ENCODE data around the gene ECT2L.

Gene ECT2L

DNA sequence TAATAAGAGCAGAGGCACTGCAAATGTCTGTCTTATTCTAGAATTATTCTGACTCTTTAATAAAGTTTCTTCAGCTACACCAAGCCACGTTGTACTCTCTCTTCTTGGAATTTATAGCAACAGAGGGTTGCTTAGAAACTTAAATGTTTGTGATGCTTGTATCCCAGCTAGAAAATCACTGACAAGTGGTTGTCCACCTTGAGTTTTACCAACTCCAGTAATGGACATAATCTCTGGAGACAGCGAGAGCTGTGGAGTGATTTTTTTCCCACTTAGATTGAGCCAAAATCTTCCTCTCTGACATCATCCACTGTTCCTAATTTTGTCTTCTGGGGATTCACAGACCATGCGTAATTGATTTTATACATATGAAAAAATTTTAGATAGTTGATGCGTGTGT lies 8.0 kb downstream of the ECT2L start:
- DNase-seq (ENCODE audit: low read depth, low spot score) = no peak

DNA sequence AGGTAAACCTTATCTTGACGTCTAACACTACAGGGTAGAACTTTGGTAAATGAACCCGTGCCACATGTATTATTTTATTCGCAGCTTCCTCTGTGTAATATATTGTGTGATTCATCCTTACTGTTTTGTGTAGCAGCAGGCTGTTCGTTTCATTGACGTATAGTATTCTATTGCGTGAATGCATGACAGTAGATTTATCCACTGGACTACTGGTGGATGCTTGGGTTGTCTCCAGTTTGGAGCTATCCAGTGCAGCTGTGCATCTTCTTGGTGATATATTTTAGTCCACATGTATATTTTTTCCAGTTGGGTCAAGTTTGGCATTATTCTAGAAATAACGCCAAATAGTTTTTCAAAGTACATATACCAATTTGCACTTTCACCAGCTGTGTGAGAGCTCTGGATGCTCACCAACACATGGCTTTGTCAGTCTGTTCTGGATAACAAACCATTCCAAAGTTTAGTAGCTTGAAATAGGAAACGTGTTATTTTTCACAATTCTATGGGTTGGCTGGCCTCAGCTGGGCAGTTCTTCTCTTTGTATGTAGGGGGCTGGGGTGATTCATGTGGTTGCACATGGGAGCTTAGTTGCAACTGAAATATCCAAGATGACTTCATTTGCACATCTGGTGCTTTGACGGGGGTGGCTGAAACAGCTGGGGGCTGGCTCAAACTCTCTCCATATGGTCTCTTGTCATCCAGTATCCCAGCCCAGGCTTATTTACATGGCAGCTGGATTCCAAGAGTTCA lies 9.3 kb downstream of the ECT2L start:
- no peak for DNase-seq (ENCODE audit: low read depth, low spot score)

DNA sequence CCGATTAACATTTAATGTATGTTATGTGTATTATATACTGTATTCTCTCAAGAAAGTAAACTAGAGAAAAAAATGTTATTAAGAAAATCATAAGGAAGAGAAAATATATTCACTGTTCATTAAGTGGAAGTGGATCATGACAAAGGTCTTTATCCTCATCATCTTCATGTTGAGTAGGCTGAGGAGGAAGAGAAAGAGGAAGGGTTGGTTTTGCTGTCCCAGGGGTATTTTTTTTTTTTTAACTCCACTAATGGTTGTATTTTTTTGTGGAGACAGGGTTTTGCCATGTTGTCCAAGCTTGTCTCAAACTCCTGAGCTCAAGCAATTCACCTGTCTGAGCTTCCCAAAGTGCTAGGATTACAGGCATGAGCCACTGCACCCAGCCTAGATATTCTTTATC lies 11.0 kb downstream of the ECT2L start:
- DNase-seq (ENCODE audit: low read depth, low spot score) = no peak

DNA sequence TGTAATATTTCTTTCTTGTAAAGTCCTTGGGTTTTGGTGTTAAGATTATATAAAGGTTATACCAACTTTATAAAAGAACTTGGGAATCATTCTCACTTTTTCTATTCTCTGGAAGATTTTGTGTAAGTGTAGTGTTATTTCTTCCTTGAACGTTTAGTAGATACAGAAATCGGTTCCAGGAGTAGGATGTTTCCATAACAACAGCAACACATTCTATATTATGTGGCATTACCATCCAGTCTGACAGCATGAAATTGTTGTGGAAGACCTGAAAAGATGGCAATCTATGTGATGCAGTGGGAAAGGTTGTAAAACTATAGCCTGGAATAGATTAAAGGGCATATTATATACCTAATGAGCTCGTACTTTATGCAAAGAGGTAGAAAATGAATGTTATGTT lies 13.8 kb downstream of the ECT2L start:
- no peak for DNase-seq (ENCODE audit: low read depth, low spot score)

DNA sequence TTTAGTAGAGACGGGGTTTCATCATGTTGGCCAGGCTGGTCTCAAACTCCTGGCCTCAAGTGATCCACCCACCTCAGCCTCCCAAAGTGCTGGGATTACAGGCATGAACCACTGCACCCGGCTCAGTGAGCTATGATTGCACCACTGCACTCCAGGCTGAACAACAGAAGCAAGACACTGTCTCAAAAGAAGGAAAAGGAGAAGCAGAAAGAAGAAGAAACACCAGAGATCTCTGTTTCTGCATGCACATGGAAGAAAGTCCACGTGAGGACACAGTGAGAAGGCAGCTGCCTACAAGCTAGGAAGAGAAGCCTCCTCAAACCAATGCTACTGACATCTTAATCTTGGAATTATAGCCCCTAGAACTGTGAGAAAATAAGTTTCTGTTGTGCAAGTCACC lies 16.0 kb downstream of the ECT2L start:
- no peak for DNase-seq (ENCODE audit: low read depth, low spot score)

DNA sequence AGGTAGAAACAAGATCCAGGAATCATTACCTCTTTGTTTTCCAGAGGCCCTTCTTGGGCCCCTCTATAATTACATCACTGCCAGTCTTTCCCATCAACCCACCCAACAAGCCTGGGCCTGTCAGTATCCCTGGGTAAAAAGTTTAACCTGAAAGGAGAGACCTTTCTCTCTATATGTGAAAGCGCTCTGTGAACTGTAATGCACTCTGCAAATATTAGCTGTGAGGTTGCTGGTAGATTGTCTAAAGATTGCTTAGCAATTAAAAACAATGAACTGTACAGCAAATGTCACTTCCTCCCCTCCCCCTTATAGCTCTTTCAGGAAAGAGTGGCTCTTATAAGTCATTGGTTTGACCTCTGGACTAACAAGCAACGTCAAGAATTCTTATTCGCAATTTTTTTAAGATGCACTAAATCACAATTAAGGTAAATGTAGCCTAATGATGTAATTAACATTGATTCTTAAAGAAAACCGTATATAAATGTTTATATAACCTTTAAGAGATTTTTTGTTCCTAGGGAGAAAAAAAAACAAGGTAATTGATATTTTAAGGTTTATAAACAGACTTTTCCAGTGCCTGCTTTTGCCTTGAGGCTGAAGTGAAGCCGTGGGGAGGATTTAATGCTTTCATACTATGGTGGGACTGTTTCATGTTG lies 18.4 kb downstream of the ECT2L start:
- no peak for DNase-seq (ENCODE audit: low read depth, low spot score)

DNA sequence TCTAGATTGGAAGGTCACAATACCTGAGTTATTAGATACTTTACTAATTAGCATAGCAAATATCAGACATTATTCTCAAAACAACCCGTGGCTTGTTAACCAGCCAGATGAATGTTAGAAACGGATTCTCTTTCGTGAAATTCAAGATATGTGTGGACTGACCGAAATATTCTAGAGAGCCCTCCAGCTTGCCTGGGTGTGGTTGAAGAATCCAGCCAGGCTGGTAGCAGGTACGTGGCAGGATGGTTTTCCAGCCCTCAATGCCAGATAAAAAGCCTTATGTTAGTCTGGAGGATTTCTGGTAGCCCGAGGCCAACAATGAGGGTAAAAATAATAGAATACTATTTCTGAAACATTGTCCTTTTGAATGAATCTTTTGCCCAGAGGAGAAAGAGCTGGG lies 19.3 kb downstream of the ECT2L start:
- DNase-seq (ENCODE audit: low read depth, low spot score) = no peak

DNA sequence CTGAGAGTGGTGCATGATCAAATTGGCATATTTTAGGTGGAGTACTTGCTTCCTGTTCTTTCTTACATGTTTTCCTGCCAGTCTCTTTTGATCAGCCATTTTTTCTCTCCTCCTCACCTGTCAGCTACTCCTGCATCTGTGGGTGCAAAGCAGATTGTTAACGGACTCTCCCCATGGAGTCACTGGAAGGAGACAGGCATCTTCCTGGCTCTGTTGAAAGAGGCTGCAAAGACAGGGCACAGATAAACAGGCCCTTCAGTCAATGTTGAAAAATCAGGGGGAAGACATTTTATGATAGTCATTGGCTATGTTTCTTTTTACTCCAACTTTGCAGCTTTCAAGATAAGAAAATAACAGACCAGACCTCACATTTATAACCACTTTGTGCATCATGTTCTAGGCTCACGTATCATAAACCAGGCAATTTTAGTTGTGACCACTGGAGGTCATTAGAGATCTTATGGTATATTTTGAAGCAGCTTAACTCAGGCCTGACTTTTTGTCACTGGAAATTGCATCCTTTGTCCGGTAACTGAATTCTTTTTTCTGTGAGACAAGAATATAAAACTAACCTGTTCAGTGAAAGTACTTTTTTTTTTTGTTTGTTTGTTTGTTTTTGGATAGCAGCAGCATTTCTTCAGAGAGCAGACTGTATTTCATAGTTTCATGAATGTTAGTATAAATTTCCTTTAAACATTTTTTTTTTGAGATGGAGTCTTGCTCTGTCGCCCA lies 20.1 kb downstream of the ECT2L start:
- no peak for DNase-seq (ENCODE audit: low read depth, low spot score)

DNA sequence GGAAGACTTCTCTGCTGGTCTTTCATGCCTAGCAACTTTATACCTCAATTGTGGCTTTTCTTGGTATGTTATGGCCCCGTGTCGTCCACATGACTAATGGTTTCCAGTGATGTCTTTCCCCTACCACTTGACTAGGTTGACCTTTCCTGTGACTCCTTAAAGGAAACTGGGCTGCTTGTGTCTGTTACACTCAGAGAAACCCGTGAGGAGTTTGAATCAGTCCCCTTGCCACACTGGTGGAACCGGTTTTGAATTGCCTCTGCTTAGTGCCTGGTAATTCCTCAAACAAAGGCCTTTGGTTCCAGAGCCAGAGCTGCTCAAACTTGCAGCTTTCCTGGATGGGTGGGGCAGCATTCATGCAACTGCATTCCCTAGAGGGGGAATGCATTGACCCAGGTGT lies 21.9 kb downstream of the ECT2L start:
- no peak for DNase-seq (ENCODE audit: low read depth, low spot score)

DNA sequence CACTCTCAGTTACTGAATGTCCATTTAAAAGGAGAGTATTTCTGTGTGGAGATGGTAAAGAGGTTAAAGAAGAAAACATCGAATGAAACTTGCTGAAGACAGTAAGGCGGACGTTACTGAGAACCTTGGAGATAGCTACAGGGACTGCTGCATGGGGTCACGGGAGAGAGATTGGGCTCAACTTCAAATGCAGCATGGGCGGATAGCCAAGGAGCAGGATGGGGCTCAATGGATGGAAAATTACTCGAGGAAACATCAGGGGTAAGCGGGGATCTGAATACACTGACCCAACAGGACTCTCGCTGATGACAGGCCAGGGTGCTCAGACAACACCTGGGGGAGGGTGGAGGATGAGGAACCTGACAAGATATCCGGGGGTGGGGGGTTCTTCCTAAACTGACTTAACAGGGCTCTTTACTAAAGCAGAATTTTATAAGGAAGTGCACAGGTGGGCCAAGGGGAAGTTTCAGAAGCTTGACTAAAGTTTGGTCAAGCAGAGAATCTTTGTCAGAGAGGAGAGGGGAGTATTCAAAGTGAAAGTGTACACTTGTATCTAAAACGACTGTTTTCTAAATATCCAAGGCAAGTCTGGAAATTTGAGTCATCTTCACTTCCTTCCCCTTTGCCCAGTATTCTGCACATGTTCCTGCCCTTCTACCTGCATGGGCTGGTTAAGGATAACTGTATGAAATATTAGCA lies 22.8 kb downstream of the ECT2L start:
- no peak for DNase-seq (ENCODE audit: low read depth, low spot score)

DNA sequence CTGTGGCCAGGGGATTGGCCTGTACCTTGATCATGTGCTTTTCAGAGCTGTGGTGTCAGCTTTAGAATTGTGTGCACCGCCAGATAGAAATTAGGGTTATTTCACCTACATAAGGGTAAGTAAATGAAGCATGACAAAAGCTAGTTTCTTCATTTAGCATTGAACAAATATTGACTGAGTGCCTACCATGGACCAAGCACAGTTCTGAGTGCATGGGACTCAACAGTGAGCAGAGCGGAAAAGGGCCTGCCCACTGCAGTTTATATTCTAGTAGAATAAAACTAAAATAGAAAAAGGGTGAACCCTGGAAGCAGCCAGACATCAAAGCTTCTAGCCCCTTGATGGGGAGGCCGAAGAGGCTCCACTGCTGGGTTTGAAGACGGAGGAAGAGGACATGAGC lies 25.6 kb downstream of the ECT2L start:
- DNase-seq (ENCODE audit: low read depth, low spot score) = no peak

DNA sequence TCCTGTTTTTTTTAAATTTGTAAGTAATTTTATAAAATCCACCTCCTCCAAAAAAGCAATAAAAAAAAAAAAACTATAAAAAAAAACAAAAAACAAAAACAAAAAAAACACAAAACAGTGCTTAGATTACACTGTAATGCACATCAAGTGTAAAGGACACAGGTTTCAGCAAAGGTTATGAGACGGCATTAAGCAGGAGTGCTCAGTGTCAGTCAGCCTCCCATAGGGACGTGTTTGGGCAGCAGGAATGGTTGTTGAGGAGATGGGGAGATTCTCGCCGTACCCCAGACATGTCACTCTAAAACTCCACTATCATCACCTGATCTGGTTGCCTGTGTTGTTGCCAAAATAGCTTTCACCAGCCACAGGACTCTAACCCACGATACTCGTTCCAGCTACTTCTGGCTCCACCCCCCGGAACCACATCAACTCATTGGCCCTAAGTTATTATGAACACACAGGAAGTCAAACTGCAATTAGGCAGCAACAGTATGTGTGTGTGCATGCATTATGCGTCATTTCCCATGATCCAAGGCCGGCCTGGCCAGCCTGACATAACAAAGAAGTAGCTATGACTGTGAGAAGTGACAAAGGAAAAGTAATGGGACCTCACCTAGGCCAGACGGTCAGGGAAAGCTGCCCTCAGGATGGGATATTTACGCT lies 28.7 kb downstream of the ECT2L start:
- DNase-seq (ENCODE audit: low read depth, low spot score) = no peak

DNA sequence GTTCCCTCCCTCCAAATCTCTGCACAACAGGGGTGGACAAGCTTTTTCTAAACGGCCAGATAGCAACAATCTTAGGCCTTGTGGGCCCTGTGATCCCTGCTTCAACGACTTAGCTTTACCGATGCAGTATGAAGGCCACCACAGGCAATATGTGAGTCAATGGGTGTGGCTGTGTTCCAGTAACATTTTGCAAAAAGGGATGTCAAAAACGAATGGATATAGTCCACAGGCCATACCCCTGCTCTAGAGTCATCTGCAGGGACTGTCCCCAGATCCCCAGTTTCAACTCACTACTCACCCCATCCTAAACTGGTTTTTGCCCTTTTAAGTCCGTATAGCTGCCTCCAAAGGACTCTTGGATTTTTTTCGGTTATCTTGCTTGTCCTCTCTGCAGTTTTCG lies 34.4 kb downstream of the ECT2L start:
- no peak for DNase-seq (ENCODE audit: low read depth, low spot score)

DNA sequence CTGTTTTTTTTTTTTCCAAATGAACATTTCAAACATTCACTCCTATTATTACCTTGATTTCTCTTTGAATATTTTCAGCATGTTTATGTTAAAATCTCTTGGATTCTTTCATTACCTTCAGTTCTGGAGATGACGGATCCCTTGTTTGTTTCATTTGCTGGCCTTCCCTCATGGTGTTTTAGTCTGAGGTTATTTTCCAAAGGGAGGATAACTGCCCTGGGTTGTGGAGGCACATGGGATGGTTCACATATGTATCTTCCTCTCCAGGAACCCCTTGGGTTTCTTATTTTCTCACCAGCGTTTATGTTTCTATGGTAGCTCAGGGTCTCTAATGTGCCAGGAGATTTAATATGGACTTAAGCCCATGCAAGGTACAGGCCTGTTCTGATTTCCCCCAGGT lies 36.3 kb downstream of the ECT2L start:
- no peak for DNase-seq (ENCODE audit: low read depth, low spot score)

DNA sequence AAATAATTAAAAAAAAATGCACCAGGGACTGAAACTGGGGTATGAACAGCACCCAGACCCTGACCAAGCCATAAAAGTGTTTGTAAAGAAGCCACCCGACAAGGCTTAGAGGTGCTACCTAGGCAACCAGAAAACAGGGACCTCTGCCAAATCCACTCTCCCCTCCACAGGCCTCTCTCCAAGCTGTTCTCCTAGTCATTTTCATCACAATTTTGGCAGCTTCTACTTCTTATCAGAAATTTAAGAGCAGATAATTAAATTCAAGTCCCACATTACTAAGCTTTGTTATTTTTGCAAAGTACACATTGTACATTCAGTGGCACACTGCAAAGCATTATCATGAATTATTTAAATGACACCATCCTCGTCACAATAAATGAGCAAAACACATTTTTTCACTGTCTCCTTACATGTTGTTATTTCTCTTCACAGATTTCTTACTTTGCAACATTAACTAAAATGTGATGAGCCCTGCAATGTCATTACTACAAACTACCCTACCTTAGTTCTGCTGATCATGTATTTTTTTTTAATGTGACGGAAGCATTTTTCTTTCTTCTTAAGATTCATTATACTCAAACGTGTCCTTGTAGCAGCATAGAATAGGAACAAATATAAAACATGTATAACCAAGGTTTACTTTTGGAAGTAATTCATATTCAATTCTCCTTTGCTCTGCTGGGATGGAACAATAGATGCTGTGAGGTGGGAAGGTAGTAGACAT lies 38.1 kb downstream of the ECT2L start:
- DNase-seq (ENCODE audit: low read depth, low spot score) = no peak

DNA sequence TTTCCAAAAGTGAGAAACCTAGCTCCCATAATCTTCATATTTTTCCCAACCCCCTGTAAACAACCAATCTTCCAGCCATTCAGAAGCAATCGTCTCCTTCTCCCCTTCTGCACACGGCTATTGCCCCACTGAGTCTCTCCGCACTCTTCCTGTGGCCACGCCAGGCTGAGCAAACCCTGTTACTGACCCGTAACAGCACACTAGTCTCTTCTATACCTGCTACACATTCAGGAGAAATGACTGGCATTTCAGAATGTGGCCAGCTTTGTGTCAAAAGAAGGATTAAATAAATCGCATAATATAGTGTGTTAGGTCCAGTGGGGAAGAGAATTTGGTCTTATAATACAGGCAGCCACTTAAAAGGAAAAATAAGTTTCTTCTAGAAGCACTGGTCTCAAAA lies 41.4 kb downstream of the ECT2L start:
- DNase-seq (ENCODE audit: low read depth, low spot score) = no peak

DNA sequence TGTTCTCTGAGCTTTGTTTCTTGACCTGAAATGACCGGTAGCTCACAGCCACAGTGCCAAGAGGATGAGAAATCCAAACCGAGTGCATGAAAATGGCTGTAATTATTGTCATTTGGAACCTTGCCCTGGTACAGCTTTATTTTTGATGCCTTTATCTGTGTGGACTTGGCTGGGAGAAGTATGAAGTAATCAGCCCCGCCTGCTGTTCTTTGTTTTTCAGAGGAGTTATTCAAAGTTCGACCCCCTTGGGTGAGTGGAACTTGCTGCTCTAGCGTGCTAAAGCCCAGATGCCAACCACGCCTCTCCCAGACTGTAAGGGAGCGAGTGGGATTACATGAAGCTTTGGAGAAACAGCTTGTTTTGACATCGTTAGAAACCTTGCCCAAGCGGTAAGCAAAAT lies 48.3 kb downstream of the ECT2L start:
- no peak for DNase-seq (ENCODE audit: low read depth, low spot score)

DNA sequence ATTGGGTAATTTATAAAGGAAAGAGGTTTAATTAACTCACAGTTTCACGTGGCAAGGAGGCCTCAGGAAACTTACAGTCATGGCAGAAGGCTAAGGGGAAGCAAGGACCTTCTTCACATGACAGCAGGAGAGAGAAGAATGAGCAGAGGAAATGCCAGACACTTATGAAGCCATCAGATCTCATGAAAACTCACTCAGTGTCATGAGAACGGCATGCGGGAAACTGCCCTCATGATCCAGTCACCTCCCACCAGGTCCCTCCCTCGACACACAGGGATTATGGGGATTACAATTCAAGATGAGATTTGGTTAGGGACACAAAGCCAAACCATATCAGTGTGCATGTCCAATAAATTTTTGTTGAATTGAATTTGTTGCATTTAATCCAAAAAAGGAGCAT lies 52.0 kb downstream of the ECT2L start:
- DNase-seq (ENCODE audit: low read depth, low spot score) = no peak

DNA sequence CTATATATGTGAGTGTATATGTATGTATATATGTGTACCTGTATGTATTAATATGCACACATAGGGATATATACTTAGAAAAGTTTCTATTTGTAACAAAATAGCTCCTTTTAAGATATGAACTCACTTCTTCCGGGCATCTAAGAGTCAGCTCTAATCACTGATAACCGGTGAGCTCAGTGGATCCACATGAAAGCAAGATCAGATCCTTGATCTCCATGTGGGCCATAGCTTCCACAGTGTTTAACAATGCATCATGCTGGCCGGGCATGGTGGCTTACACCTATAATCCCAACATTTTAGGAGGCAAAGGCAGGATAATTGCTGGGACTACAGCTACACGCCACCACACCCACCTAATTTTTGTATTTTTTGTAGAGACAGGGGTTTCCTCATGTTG lies 52.6 kb downstream of the ECT2L start:
- DNase-seq (ENCODE audit: low read depth, low spot score) = no peak

DNA sequence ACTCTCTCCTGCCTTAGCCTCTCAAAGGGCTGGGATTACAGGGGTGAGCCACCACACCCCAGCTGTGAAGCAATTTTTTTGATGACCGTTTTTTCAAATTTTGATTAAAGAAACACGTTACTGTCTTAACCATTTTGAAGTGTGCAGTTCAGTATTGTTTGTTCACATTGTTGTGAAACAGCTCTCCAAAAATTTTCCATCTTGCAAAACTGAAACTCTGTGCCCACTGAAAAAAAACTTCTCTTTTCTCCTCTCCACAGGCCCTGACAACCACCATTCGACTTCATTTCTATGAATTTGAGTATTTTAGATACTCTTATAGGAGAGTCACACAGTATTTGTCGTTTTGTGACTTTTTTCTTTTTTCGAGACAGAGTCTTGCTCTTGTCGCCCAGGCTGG lies 53.9 kb downstream of the ECT2L start:
- no peak for DNase-seq (ENCODE audit: low read depth, low spot score)

DNA sequence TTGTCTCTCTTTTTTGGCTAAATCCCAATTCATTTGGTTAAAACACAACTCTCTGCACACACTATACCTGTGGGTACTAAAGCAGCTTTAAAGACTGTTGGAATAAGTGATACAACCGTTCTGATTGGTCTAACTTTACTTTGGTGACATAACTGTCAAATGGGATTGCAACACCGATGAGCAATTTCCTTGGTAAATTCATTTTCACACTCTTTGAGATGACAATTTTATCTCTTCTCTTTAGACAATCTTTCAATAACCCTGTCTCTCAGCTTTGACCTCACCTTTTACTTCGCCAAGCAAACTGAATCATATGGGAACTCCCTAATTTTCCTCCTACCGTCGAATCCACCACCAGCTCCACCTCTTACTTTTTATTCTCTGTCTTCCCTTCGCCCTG lies 60.8 kb downstream of the ECT2L start:
- no peak for DNase-seq (ENCODE audit: low read depth, low spot score)
